HUES6 (cell line): ENCODE data around the gene GADD45A.

Source experiments
- H3K27ac ChIP-seq: 2 replicates; pipeline ENCODE4 v1.7.0; 2013; ENCODE audit warnings: low read depth, mild to moderate bottlenecking, low read length, inconsistent platforms
- H3K27me3 ChIP-seq: 2 replicates; pipeline ENCODE4 v1.6.1; 2013; ENCODE audit warnings: low read length; ENCODE audit not compliant: control insufficient read depth, insufficient read depth
- H3K36me3 ChIP-seq: 2 replicates; pipeline ENCODE4 v1.6.1; 2013; ENCODE audit warnings: low read length; ENCODE audit not compliant: control insufficient read depth, insufficient read depth
- H3K4me1 ChIP-seq: 2 replicates; pipeline ENCODE4 v1.6.1; 2013; ENCODE audit warnings: low read length; ENCODE audit not compliant: control insufficient read depth, insufficient read depth
- H3K4me3 ChIP-seq: 2 replicates; pipeline ENCODE4 v1.5.1; 2013; ENCODE audit warnings: low read depth, low read length
- H3K9ac ChIP-seq: one replicate; pipeline ENCODE4 v1.6.1; 2013; ENCODE audit warnings: mild to moderate bottlenecking, low read length
- H3K9me3 ChIP-seq: 2 replicates; pipeline ENCODE4 v1.6.1; 2013; ENCODE audit warnings: low read depth, low read length; ENCODE audit not compliant: control insufficient read depth, insufficient read depth

GADD45A gene

DNA sequence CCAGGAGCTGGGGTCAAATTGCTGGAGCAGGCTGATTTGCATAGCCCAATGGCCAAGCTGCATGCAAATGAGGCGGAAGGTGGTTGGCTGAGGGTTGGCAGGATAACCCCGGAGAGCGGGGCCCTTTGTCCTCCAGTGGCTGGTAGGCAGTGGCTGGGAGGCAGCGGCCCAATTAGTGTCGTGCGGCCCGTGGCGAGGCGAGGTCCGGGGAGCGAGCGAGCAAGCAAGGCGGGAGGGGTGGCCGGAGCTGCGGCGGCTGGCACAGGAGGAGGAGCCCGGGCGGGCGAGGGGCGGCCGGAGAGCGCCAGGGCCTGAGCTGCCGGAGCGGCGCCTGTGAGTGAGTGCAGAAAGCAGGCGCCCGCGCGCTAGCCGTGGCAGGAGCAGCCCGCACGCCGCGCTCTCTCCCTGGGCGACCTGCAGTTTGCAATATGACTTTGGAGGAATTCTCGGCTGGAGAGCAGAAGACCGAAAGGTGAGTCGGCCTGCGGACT, at the start of gene GADD45A:
Gene GADD45A, plus strand, starts transcription at position 135 of the 491 bp plus-strand sequence. Its CDS starts 294 bp downstream, at position 429.
- Histone ChIP-seq H3K27me3 (no peaks in the 10 kb centered on the region), H3K4me3 (peak within 1 kb of the TSS; percentile 98), H3K9me3 (no peaks in the 10 kb centered on the region), H3K9ac (peak within 1 kb of the TSS; percentile 94), H3K4me1 (peaks cover 27% of the 10 kb centered on the region), H3K27ac (peak within 1 kb of the TSS; percentile 93), H3K36me3 (peaks cover 27% of the 10 kb centered on the region)

DNA sequence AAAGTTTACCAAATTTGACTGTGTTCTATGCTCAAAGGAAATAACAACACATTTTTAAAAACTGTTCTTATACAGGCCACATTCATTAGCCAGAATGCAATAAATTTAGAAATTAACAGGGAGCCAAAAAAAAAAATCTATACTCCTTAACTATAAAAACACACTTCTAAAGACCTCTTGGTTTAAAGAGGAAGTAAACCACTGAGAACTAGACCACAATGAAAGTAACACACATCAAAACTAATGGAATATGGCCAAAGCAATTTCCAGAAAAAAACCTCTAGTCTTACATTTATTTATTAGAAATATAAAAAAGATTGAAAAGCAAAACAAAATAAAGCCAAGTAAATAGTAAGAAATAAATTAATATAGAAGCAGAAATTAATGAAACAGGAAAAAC, 48.9 kb upstream of the GADD45A start:
- H3K9me3 ChIP-seq = no peaks in the 10 kb centered on the region
- H3K27me3 ChIP-seq = no peaks in the 10 kb centered on the region
- H3K4me1 ChIP-seq = no peaks in the 10 kb centered on the region; the same call in 1 of the 2 replicates
- H3K4me3 ChIP-seq = no peak overlapping the region
- no peaks in the 10 kb centered on the region for H3K36me3 ChIP-seq
- H3K9ac ChIP-seq = no peak overlapping the region
- no peak overlapping the region for H3K27ac ChIP-seq

DNA sequence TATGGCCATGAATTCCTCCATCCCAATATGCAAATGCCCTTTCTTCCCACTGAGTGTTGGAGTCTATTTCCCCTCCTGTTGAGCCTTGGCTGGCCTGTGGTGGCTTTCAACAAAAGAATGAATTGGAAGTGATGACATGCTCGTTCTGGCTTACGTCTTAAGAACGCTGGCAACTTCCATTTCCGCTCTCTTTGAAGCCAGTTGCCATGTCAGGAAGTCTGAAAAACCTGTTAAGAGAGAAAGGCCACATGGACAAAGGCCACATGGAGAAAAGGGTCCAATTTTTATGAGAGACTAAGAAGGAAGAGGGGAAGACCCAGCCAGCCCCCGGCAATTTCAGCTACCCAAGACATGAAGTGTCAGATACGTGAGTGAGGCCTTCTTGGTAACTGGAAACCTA, 45.6 kb upstream of the GADD45A start:
- Histone ChIP-seq H3K4me3 (no peak overlapping the region), H3K27ac (no peak overlapping the region), H3K27me3 (no peaks in the 10 kb centered on the region), H3K4me1 (no peaks in the 10 kb centered on the region; the same call in 1 of the 2 replicates), H3K36me3 (no peaks in the 10 kb centered on the region), H3K9ac (no peak overlapping the region), H3K9me3 (no peaks in the 10 kb centered on the region)

- H3K9ac ChIP-seq = no peak overlapping the region
- H3K4me3 ChIP-seq = no peak overlapping the region
- H3K36me3 ChIP-seq = no peaks in the 10 kb centered on the region
- no peak overlapping the region for H3K27ac ChIP-seq
- no peaks in the 10 kb centered on the region for H3K27me3 ChIP-seq
- H3K9me3 ChIP-seq = no peaks in the 10 kb centered on the region
- H3K4me1 ChIP-seq = peaks cover 18% of the 10 kb centered on the region
Observed at GRCh38 chr1:67642629-67643028, 42.4 kb upstream of the GADD45A start.

GRCh38 chr1:67644566-67644965, 40.4 kb upstream of the GADD45A start:
- Histone ChIP-seq H3K4me3 (no peak overlapping the region), H3K9ac (no peak overlapping the region), H3K36me3 (no peaks in the 10 kb centered on the region), H3K9me3 (no peaks in the 10 kb centered on the region), H3K4me1 (peaks cover 18% of the 10 kb centered on the region), H3K27me3 (no peaks in the 10 kb centered on the region), H3K27ac (no peak overlapping the region)

- no peaks in the 10 kb centered on the region for H3K9me3 ChIP-seq
- peaks cover 18% of the 10 kb centered on the region for H3K4me1 ChIP-seq
- no peak overlapping the region for H3K27ac ChIP-seq
- H3K4me3 ChIP-seq = no peak overlapping the region
- H3K27me3 ChIP-seq = no peaks in the 10 kb centered on the region
- H3K9ac ChIP-seq = no peak overlapping the region
- H3K36me3 ChIP-seq = no peaks in the 10 kb centered on the region
Observed at GRCh38 chr1:67645495-67646144, 39.4 kb upstream of the GADD45A start.

DNA sequence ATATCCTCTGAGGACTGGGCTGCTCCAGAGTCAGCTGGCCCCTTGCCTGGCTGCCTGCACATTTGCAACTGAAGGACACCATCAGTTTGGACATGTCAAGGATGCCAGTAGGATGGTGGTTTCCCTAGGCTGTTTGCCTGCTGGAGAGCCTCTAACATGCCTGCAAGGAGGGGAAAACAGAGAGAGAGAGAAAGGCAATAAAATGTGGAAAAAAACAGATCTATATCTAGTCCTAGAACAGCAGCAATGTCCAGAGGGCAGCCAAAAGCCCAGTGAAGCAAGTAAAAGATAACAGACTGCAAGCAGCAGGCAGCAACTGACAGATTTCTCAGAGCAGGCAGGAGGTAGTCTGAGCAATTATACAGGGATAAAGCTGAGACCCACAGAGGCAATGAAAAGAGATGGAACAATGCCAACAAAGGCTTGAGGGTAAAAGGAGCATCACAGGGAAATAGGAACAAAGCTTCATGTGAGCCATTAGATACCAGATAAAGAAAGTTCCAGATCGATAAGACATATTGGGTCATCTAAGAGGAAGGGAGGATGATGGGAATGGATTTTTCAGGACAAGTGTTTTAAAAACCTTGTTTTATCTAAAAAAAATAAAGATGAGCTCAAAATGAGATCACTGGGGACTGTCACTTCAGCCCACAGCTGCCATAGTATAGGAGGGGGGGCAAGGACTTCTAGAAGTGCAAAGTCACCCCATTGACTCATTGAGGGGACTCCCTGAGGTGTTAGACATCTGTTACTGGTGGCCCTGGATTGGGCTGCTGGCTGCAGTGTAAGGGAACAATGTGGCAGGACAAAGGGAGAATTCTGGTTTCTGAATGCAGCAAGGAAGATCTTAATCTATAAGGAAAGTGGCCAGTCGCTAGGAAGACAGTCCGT, 38.6 kb upstream of the GADD45A start:
- H3K9me3 ChIP-seq = no peaks in the 10 kb centered on the region
- no peak overlapping the region for H3K4me3 ChIP-seq
- H3K4me1 ChIP-seq = peaks cover 18% of the 10 kb centered on the region
- H3K27ac ChIP-seq = no peak overlapping the region
- no peaks in the 10 kb centered on the region for H3K36me3 ChIP-seq
- no peaks in the 10 kb centered on the region for H3K27me3 ChIP-seq
- H3K9ac ChIP-seq = peak overlapping the region; percentile 0

GRCh38 chr1:67647036-67647798, 37.8 kb upstream of the GADD45A start:
- H3K27ac ChIP-seq = no peak overlapping the region
- peaks cover 18% of the 10 kb centered on the region for H3K4me1 ChIP-seq
- peak overlapping the region; percentile 29 for H3K9ac ChIP-seq

DNA sequence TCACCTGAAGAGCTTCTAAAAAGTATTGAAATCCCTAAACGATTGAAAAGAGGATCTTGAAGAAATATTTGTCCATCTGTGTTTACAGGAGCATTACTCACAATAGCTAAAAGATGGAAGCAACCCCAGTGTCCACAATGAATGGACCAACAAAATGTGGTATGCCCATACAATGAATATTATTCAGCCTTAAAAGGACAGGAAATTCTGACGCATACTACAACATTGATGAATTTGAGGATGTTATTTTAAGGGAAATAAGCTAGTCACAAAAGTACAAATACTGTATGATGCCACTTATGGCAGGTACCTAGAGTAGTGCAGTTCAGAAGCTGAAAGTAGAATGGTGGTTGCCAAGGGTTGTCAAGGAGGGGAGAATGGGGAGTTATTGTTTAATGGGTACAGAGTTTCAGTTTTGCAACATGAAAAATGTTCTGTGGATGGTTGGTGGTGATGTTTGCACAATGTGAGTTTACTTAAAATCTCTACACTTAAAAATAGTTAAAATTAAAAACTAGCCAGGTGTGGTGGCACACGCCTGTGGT, 37.1 kb upstream of the GADD45A start:
- H3K27me3 ChIP-seq = no peaks in the 10 kb centered on the region
- H3K27ac ChIP-seq = no peak overlapping the region
- H3K9me3 ChIP-seq = no peaks in the 10 kb centered on the region
- H3K4me1 ChIP-seq = peaks cover 18% of the 10 kb centered on the region
- H3K4me3 ChIP-seq = no peak overlapping the region
- no peaks in the 10 kb centered on the region for H3K36me3 ChIP-seq
- H3K9ac ChIP-seq = no peak overlapping the region

More at GRCh38 chr1:67647036-67647798, 37.8 kb upstream of the GADD45A start:
- Histone ChIP-seq H3K9me3 (no peaks in the 10 kb centered on the region), H3K4me3 (no peak overlapping the region), H3K27me3 (no peaks in the 10 kb centered on the region), H3K36me3 (no peaks in the 10 kb centered on the region)

DNA sequence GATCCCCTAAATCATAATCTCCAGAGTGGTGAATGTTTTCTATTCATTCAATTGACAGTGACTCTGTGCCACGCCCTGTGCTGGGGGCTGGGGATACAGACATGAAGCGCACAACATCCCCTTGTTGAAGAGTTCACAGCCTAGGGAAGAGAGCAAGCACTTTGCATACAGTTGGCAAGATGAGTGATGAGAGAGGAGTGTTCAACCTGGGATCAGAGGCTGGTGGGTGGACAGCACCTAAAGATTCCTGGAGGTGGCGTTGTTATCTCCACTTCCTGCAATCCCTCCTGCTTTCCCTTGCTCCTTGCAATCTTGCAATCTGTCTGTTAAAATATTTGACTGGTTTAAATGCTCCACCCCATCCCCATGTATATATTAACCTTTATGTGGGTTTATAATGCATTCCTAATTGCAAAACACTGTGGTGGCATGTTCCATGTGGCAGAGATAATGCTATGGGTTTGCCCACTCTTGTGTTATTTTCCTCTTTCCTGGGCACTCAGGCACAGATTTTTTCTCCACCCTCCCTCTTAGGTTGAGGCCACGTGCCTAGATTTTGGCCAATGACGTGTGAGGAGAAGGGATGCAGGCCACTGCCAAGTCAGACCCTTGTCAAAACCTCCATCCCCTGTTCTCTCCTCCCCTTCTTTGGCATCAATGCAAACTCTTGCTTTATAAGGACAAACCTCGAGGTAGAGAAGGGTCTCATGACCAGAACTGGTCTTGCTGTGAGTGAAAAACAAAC, 36.2 kb upstream of the GADD45A start:
- H3K9ac ChIP-seq = no peak overlapping the region
- H3K4me1 ChIP-seq = peaks cover 18% of the 10 kb centered on the region
- H3K36me3 ChIP-seq = no peaks in the 10 kb centered on the region
- no peaks in the 10 kb centered on the region for H3K9me3 ChIP-seq
- no peaks in the 10 kb centered on the region for H3K27me3 ChIP-seq
- H3K27ac ChIP-seq = no peak overlapping the region
- no peak overlapping the region for H3K4me3 ChIP-seq
